ENCODE results near the gene GPR162.

The GPR162 gene

GRCh38 chr12:6821591-6822425, at the start of gene GPR162:
GPR162 (plus strand) TSS chr12:6821821; CDS start chr12:6823899, 2,078 bp downstream.
- DNase-seq: peak; percentile 89

GRCh38 chr12:6772331-6772695, 49.3 kb upstream of the GPR162 start, which contains the start of gene LAG3:
LAG3 (plus strand) TSS chr12:6772520; CDS start chr12:6772853, 333 bp downstream.
- no peak for DNase-seq

- DNase-seq: no peak
These were observed 48.7 kb upstream of the GPR162 start for GRCh38 chr12:6772726-6773589.

GRCh38 chr12:6773590-6774351, 47.9 kb upstream of the GPR162 start:
- DNase-seq: no peak

- no peak for DNase-seq
These were observed 47.0 kb upstream of the GPR162 start for GRCh38 chr12:6774499-6775062.

- no peak for DNase-seq
These were observed 46.1 kb upstream of the GPR162 start for GRCh38 chr12:6775185-6776174.

GRCh38 chr12:6777386-6777785, 44.2 kb upstream of the GPR162 start:
- DNase-seq: no peak

- no peak for DNase-seq
These were observed 43.4 kb upstream of the GPR162 start for GRCh38 chr12:6778217-6778573.

GRCh38 chr12:6778574-6779550, 42.8 kb upstream of the GPR162 start:
- DNase-seq: peak; percentile 97

GRCh38 chr12:6779708-6780432, 41.8 kb upstream of the GPR162 start:
- DNase-seq: no peak

GRCh38 chr12:6780573-6780972, 41.0 kb upstream of the GPR162 start:
- DNase-seq: no peak

GRCh38 chr12:6782119-6782518, 39.5 kb upstream of the GPR162 start:
- DNase-seq: no peak

GRCh38 chr12:6782850-6783566, 38.6 kb upstream of the GPR162 start:
- DNase-seq: no peak

- DNase-seq: no peak
These were observed 37.8 kb upstream of the GPR162 start for GRCh38 chr12:6783828-6784227.

- DNase-seq: no peak
These were observed 37.3 kb upstream of the GPR162 start for GRCh38 chr12:6784296-6784695.

GRCh38 chr12:6784761-6785160, 36.9 kb upstream of the GPR162 start:
- DNase-seq: no peak

- no peak for DNase-seq
These were observed 35.1 kb upstream of the GPR162 start for GRCh38 chr12:6786416-6787094.

GRCh38 chr12:6787309-6787708, 34.3 kb upstream of the GPR162 start:
- no peak for DNase-seq

All from right hindlimb (tissue), 1 donor.